GM12801 (cell line): ENCODE measurements around the gene EI24.

Source experiments
- CTCF ChIP-seq: IDR thresholded peaks from one replicate; pipeline ENCODE4 v1.5.1; 2011; ENCODE audit warnings: control low read depth; ENCODE audit not compliant: insufficient read length; ENCODE audit errors: extremely low read depth

EI24 gene

GRCh38 chr11:125594958-125595357, 25.7 kb downstream of the EI24 start:
- no peak for TF ChIP-seq CTCF

- no peak for TF ChIP-seq CTCF
Observed at GRCh38 chr11:125600663-125601062, 31.4 kb downstream of the EI24 start.

GRCh38 chr11:125603207-125603606, 33.9 kb downstream of the EI24 start:
- no peak for TF ChIP-seq CTCF

GRCh38 chr11:125605417-125605816, 36.1 kb downstream of the EI24 start:
- no peak for TF ChIP-seq CTCF

- TF ChIP-seq CTCF: no peak
Observed at GRCh38 chr11:125609545-125609944, 40.3 kb downstream of the EI24 start.

GRCh38 chr11:125618383-125618782, 49.1 kb downstream of the EI24 start:
- TF ChIP-seq CTCF: no peak

GRCh38 chr11:125621995-125622394, 52.7 kb downstream of the EI24 start:
- no peak for TF ChIP-seq CTCF

- TF ChIP-seq CTCF: no peak
Observed at GRCh38 chr11:125623064-125623463, 53.8 kb downstream of the EI24 start.
